Mucosa of stomach (tissue), 1 donor: Measurements from ENCODE around the gene RNF26.

Source experiments
- H3K27me3 ChIP-seq: one replicate; pipeline ENCODE4 v1.7.0; 2013; ENCODE audit warnings: mild to moderate bottlenecking, low read length; ENCODE audit not compliant: control insufficient read depth, insufficient read depth
- H3K36me3 ChIP-seq: one replicate; pipeline ENCODE4 v1.7.0; 2013; ENCODE audit warnings: low read length; ENCODE audit not compliant: control insufficient read depth, insufficient read depth
- H3K4me1 ChIP-seq: one replicate; pipeline ENCODE4 v1.7.0; 2013; ENCODE audit warnings: mild to moderate bottlenecking, low read length; ENCODE audit not compliant: control insufficient read depth, insufficient read depth
- H3K4me3 ChIP-seq: one replicate; pipeline ENCODE4 v1.7.0; 2013; ENCODE audit warnings: low read length
- H3K9ac ChIP-seq: one replicate; pipeline ENCODE4 v1.7.0; 2013; ENCODE audit warnings: mild to moderate bottlenecking, low read length, moderate library complexity
- H3K9me3 ChIP-seq: one replicate; pipeline ENCODE4 v1.7.0; 2013; ENCODE audit warnings: mild to moderate bottlenecking, low read length, moderate library complexity; ENCODE audit not compliant: control insufficient read depth
- donor health status: Pancreatic carcinoma.

The RNF26 gene

GRCh38 chr11:119334174-119334930, at the start of gene RNF26:
TSS of gene RNF26 (plus strand) at chr11:119334527. CDS start at chr11:119335123, 596 bp downstream.
- H3K4me3 ChIP-seq, result peak within 1 kb of the TSS; percentile 37
- H3K9ac ChIP-seq, result peak within 1 kb of the TSS; percentile 83
- no peaks in the 10 kb centered on the region for H3K36me3 ChIP-seq
- H3K27me3 ChIP-seq, result peaks cover 10% of the 10 kb centered on the region
- no peaks in the 10 kb centered on the region for H3K9me3 ChIP-seq
- H3K4me1 ChIP-seq, result peaks cover 25% of the 10 kb centered on the region

GRCh38 chr11:119285431-119285830, 48.9 kb upstream of the RNF26 start:
- peaks cover 3% of the 10 kb centered on the region for H3K4me1 ChIP-seq
- H3K9ac ChIP-seq, result no peak overlapping the region
- H3K9me3 ChIP-seq, result no peaks in the 10 kb centered on the region
- no peaks in the 10 kb centered on the region for H3K27me3 ChIP-seq
- H3K4me3 ChIP-seq, result no peak overlapping the region
- H3K36me3 ChIP-seq, result peaks cover 3% of the 10 kb centered on the region

GRCh38 chr11:119288219-119288618, 46.1 kb upstream of the RNF26 start:
- Histone ChIP-seq H3K4me3 (no peak overlapping the region), H3K36me3 (peaks cover 3% of the 10 kb centered on the region), H3K4me1 (peaks cover 3% of the 10 kb centered on the region), H3K9ac (no peak overlapping the region), H3K27me3 (no peaks in the 10 kb centered on the region), H3K9me3 (no peaks in the 10 kb centered on the region)

GRCh38 chr11:119290894-119291497, 43.3 kb upstream of the RNF26 start:
- Histone ChIP-seq H3K4me1 (no peaks in the 10 kb centered on the region), H3K9me3 (no peaks in the 10 kb centered on the region), H3K4me3 (no peak overlapping the region), H3K9ac (no peak overlapping the region), H3K36me3 (no peaks in the 10 kb centered on the region), H3K27me3 (no peaks in the 10 kb centered on the region)

- Histone ChIP-seq H3K4me3 (no peak overlapping the region), H3K9ac (no peak overlapping the region), H3K4me1 (no peaks in the 10 kb centered on the region), H3K9me3 (no peaks in the 10 kb centered on the region), H3K36me3 (peaks cover 5% of the 10 kb centered on the region), H3K27me3 (no peaks in the 10 kb centered on the region)
Observed at GRCh38 chr11:119293461-119293860, 40.9 kb upstream of the RNF26 start.

- Histone ChIP-seq H3K4me3 (no peak overlapping the region), H3K9ac (no peak overlapping the region), H3K27me3 (no peaks in the 10 kb centered on the region), H3K9me3 (no peaks in the 10 kb centered on the region), H3K4me1 (no peaks in the 10 kb centered on the region), H3K36me3 (peaks cover 12% of the 10 kb centered on the region)
Observed at GRCh38 chr11:119295178-119295577, 39.1 kb upstream of the RNF26 start.

DNA sequence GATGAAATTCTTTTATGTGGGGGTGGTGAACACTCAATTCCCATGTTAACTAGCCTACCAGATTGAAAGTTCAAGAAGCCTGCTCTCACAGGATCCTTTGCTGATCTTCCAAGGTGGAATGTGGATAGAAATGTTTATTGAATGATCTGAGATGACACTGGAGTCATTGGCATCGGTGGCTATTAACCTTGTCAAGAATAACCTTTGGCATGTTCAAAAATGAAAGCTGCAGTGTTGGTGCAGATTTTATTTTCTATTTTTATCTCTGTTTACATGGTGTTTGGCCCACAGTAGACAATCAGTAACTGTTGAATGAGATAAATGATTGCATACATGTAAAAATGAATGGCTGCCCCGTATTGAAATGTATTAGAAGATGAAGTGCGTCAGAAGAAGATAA, 36.4 kb upstream of the RNF26 start:
- Histone ChIP-seq H3K9me3 (no peaks in the 10 kb centered on the region), H3K36me3 (peaks cover 14% of the 10 kb centered on the region), H3K27me3 (no peaks in the 10 kb centered on the region), H3K4me3 (no peak overlapping the region), H3K9ac (no peak overlapping the region), H3K4me1 (no peaks in the 10 kb centered on the region)

DNA sequence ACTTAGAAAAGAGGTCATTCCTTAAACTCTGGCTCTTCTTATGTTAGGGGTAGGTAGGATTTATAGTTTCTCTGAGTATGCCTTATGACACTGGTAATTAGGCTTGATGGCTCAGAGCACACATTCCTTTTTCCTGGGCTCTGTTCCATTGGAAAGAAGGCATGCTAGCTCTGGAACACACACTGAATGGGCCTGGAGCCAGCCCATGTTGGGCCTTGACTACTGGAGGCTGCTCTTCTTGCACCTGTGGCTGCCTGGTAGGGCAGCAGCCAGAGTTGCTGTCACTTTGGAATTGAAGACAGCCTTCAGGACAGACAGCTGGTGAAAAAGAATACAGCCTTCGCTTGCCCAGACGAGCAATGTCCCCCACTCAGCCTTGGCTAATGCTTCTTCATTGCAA, 35.6 kb upstream of the RNF26 start:
- H3K27me3 ChIP-seq, result no peaks in the 10 kb centered on the region
- H3K9me3 ChIP-seq, result no peaks in the 10 kb centered on the region
- H3K4me1 ChIP-seq, result no peaks in the 10 kb centered on the region
- no peak overlapping the region for H3K4me3 ChIP-seq
- H3K36me3 ChIP-seq, result peaks cover 14% of the 10 kb centered on the region
- no peak overlapping the region for H3K9ac ChIP-seq

DNA sequence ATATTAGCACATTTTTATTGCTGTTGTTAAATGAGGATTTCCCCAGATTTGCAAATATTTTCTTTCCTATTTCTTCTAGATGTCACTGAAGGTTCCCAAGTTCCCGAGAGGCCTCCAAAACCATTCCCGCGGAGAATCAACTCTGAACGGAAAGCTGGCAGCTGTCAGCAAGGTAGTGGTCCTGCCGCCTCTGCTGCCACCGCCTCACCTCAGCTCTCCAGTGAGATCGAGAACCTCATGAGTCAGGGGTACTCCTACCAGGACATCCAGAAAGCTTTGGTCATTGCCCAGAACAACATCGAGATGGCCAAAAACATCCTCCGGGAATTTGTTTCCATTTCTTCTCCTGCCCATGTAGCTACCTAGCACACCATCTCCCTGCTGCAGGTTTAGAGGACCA, 34.9 kb upstream of the RNF26 start:
- Histone ChIP-seq H3K4me1 (no peaks in the 10 kb centered on the region), H3K9ac (no peak overlapping the region), H3K27me3 (no peaks in the 10 kb centered on the region), H3K9me3 (no peaks in the 10 kb centered on the region), H3K4me3 (no peak overlapping the region), H3K36me3 (peaks cover 14% of the 10 kb centered on the region)

DNA sequence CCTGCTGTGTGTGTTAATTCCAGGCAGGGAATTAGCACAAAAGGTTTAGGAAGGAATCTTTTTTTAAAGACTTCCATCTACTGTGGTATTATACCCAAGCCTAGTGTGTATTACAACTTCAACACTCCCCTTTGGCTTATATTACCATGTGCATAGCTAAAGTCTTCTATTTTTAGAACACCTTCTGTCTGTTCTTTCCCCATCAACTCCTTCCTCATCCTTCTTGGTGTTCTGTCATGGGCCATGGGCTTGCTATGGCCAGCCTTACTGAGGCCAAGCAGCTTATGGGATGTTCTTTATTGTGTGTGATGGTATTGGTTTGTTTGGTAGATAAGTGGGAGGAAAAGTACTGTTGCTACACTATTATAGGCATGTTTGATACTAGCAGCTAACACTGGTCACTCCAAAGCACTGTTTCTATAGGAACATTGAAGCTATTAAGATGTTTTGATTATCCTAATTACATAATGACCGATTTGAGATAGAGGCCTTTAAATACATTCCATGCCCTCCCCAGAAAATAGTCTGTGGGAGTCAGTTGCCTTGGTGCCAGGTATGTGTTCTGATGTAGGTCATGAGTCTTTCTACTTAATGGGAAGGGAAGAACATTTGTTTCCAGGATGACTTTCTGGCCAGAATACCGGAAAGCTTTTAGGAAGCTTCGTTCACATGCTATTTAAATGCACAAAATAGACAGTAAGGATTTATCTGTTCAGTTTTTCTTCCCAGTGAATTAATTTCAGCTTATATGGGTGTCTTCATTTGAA, 33.9 kb upstream of the RNF26 start:
- Histone ChIP-seq H3K36me3 (peaks cover 14% of the 10 kb centered on the region), H3K4me3 (no peak overlapping the region), H3K4me1 (no peaks in the 10 kb centered on the region), H3K27me3 (no peaks in the 10 kb centered on the region), H3K9ac (no peak overlapping the region), H3K9me3 (no peaks in the 10 kb centered on the region)

DNA sequence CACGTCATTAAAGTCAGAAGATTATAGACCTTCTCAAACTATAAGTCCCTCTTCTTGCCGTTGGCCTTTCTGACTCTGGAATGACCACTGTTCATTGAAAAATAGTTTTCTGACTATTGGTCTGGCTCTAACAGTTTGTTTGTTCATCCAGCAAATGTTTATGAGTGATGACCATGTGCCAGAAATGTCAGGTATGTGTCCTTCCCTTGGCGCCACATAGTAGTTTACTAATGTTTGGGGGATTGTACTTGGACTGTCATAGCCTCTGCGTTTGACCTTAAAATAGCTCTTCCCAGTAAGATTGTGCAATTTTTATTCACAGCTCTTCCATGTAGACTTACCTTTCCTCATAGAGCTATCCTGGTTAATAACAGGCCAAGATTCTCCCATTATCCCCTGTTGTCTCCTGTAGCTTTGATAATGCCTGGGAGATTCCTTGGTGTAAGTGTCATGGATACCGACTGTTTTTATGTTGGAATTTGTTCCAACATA, 31.1 kb upstream of the RNF26 start:
- H3K9me3 ChIP-seq, result no peaks in the 10 kb centered on the region
- H3K4me1 ChIP-seq, result no peaks in the 10 kb centered on the region
- H3K27me3 ChIP-seq, result no peaks in the 10 kb centered on the region
- H3K4me3 ChIP-seq, result no peak overlapping the region
- peaks cover 11% of the 10 kb centered on the region for H3K36me3 ChIP-seq
- no peak overlapping the region for H3K9ac ChIP-seq
